GM13977 (cell line): Measurements from ENCODE around the gene UBASH3A.

Source experiments
- DNase-seq: peaks from one replicate; pipeline ENCODE4 v3.0.0; 2012; ENCODE audit warnings: low spot score
- CTCF ChIP-seq: IDR thresholded peaks from 2 replicates; pipeline ENCODE4 v1.5.1; 2012; ENCODE audit warnings: mild to moderate bottlenecking, control low read depth; ENCODE audit not compliant: insufficient read depth; ENCODE audit errors: extremely low read depth, missing control alignments
- in situ Hi-C: fragments of 300-500 bp; cut with MboI; formaldehyde crosslinking; loops from one replicate; pipeline ENCODE4 v1.12.0; 2022; ENCODE audit warnings: low sequenced_read_pairs, low pct_unique_long_range_greater_than_20kb, mixed read lengths, inconsistent platforms; ENCODE audit not compliant: unreplicated experiment

The UBASH3A gene

GRCh38 chr21:42387843-42388340 lies 15.8 kb upstream of the UBASH3A start:
- in situ Hi-C loops, result no loop called here
- no peak for DNase-seq

GRCh38 chr21:42388740-42389448 lies 14.8 kb upstream of the UBASH3A start:
- TF ChIP-seq CTCF, result no peak
- in situ Hi-C loops, result no loop called here

More at GRCh38 chr21:42387843-42388340, 15.8 kb upstream of the UBASH3A start:
- TF ChIP-seq CTCF, result no peak

DNA sequence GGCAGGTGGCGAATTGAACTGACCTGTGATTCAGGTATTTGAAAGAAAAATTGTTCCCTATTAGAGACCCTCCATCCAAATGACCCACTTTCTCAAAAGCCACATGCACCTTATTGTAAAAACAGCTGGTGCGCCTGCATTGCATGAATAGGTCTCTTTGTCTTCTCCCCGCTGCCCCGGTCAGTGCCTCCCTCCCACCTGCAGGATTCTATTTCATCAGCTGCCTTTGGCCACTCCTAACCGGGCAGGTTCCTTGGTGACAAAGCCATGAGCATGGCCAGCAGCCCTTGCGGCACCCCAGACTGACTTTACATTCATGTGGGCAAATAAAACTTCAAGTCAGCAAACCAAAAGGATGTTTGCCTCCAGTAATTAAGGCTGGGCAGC lies 14.3 kb upstream of the UBASH3A start:
- in situ Hi-C loops, result no loop called here
- TF ChIP-seq CTCF, result no peak
- DNase-seq, result no peak

More at GRCh38 chr21:42388740-42389448, 14.8 kb upstream of the UBASH3A start:
- DNase-seq, result no peak

GRCh38 chr21:42390193-42390592 lies 13.5 kb upstream of the UBASH3A start:
- no peak for DNase-seq
- in situ Hi-C loops, result loop anchor here (10.0 kb wide), 1 partner anchor 55 kb away; no protein-coding TSS in a partner anchor
- TF ChIP-seq CTCF, result no peak

GRCh38 chr21:42390696-42391095 lies 13.0 kb upstream of the UBASH3A start:
- no peak for TF ChIP-seq CTCF
- no peak for DNase-seq
- in situ Hi-C loops, result loop anchor here (10.0 kb wide), 1 partner anchor 54 kb away; no protein-coding TSS in a partner anchor

DNA sequence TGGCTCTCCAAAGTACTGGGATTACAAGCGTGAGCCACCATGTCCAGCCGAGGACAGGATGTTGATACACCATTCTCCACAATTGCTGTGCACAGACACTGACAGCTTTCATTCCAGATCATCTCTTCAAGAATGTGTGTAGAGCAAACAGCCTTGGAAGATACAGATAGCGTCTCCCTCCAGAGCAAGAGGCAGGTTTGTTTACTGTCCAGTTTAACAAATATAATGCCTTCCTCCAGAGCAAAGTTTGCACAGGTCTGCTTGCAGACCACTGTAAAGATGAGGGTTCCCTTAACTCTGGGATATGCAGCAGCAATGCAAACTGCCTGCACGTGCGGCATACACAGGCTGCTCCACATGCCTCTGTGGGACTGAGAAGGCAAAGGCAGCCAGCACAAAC lies 12.4 kb upstream of the UBASH3A start:
- no peak for DNase-seq
- in situ Hi-C loops, result loop anchor here (10.0 kb wide), 1 partner anchor 54 kb away; no protein-coding TSS in a partner anchor
- TF ChIP-seq CTCF, result no peak
